HepG2 (cell line): ENCODE data around the gene BRD3. TPM values are rescaled to one million over a fixed set of nuclear protein-coding genes. Genes with fewer than 3 reads are reported as not detected.
A peak's percentile ranks its signal among the peaks of the same experiment; 100 is the strongest.

Experiments
- ARNTL ChIP-seq: sonication (generic); formaldehyde crosslinking; IDR thresholded peaks from 2 replicates; pipeline ENCODE4 v1.4.0; 2020; ENCODE audit warnings: mild to moderate bottlenecking, missing genetic modification reagents
- CTCF ChIP-seq: sonication (generic); formaldehyde crosslinking; IDR thresholded peaks from 2 replicates; pipeline ENCODE4 v1.5.0; 2020; ENCODE audit warnings: mild to moderate bottlenecking, missing genetic modification reagents, moderate library complexity
- EEA1 ChIP-seq: sonication (generic); formaldehyde crosslinking; IDR thresholded peaks from 2 replicates; pipeline ENCODE4 v1.5.1; 2020; ENCODE audit warnings: mild to moderate bottlenecking, missing genetic modification reagents, borderline replicate concordance
- EP300 ChIP-seq, 3 experiments: sonication (generic) in 1 of 3; formaldehyde crosslinking in 1 of 3; IDR thresholded peaks; 2 replicates each; pipeline versions ENCODE4 v1.5.1 to v1.6.1; 2011 to 2020; ENCODE audit warnings: low read depth in 2 of 3, low read length in 2 of 3, borderline replicate concordance in 1 of 3, improper control_type of control experiment in 1 of 3, mild to moderate bottlenecking in 1 of 3, missing genetic modification reagents in 1 of 3, moderate library complexity in 1 of 3
- FOXP1 ChIP-seq, 2 experiments: fragments of 450-650 bp in 1 of 2; IDR thresholded peaks; 2 replicates each; pipeline ENCODE4 v1.6.1; 2017 to 2018; ENCODE audit warnings: antibody characterized with exemption in 1 of 2
- HOMEZ ChIP-seq: IDR thresholded peaks from 2 replicates; pipeline ENCODE4 v1.6.1; 2016; ENCODE audit warnings: low read depth
- IKZF4 ChIP-seq: sonication (generic); formaldehyde crosslinking; IDR thresholded peaks from 2 replicates; pipeline ENCODE4 v1.5.1; 2020; ENCODE audit warnings: borderline replicate concordance, mild to moderate bottlenecking, low read depth, missing genetic modification reagents; ENCODE audit errors: not compliant biosample characterization
- KAT7 ChIP-seq: IDR thresholded peaks from 2 replicates; pipeline ENCODE4 v1.6.1; 2018; ENCODE audit warnings: borderline replicate concordance, missing compliant biosample characterization
- KDM3A ChIP-seq: IDR thresholded peaks from 2 replicates; pipeline ENCODE4 v1.6.1; 2018; ENCODE audit warnings: low read depth, missing compliant biosample characterization
- KLF15 ChIP-seq: sonication (generic); formaldehyde crosslinking; IDR thresholded peaks from 2 replicates; pipeline ENCODE4 v1.8.1; 2023; ENCODE audit warnings: borderline replicate concordance, mild to moderate bottlenecking, inconsistent platforms, missing genetic modification reagents, mixed read lengths
- NBN ChIP-seq: fragments of 450-650 bp; conservative IDR thresholded peaks from 2 replicates; pipeline ENCODE4 v1.6.1; 2017
- NR0B2 ChIP-seq: sonication (generic); formaldehyde crosslinking; IDR thresholded peaks from 2 replicates; pipeline ENCODE4 v1.4.0; 2020; ENCODE audit warnings: mild to moderate bottlenecking, missing genetic modification reagents
- PRDM10 ChIP-seq: sonication (generic); formaldehyde crosslinking; IDR thresholded peaks from 2 replicates; pipeline ENCODE4 v1.4.0; 2020; ENCODE audit warnings: low read depth, missing genetic modification reagents
- SNAI1 ChIP-seq: sonication (generic); formaldehyde crosslinking; IDR thresholded peaks from 2 replicates; pipeline ENCODE4 v1.5.0; 2020; ENCODE audit warnings: mild to moderate bottlenecking, missing genetic modification reagents, borderline replicate concordance
- ZNF136 ChIP-seq: sonication (generic); formaldehyde crosslinking; IDR thresholded peaks from 2 replicates; pipeline ENCODE4 v1.8.1; 2022; ENCODE audit warnings: low read depth, mild to moderate bottlenecking, moderate library complexity, missing genetic modification reagents
- ZNF496 ChIP-seq: sonication (generic); formaldehyde crosslinking; IDR thresholded peaks from 2 replicates; pipeline ENCODE4 v1.8.1; 2023; ENCODE audit warnings: mild to moderate bottlenecking, moderate library complexity, missing genetic modification reagents; ENCODE audit not compliant: insufficient replicate concordance
- ZNF503 ChIP-seq: sonication (generic); formaldehyde crosslinking; IDR thresholded peaks from 2 replicates; pipeline ENCODE4 v1.4.0; 2020; ENCODE audit warnings: missing genetic modification reagents
- polyA plus RNA-seq, 8 experiments: library from polyadenylated mRNA; depleted of rRNA in 3 of 8; stranded (reverse) in 7 of 8; unstranded in 1 of 8; fragments of >200 nt; fragmentation: Illumina TruSeq in 4 of 8; extraction: Trizol in 4 of 8; gene quantifications; 2 replicates each; pipeline versions ENCODE4 v1.2.1 to v1.2.3, GENCODE V29; 2011 to 2016; ENCODE audit warnings: low read depth in 4 of 8, missing spikeins in 1 of 8, mixed read lengths in 1 of 8; ENCODE audit not compliant: insufficient read depth in 1 of 8
- total RNA-seq, 5 experiments: library from RNA; depleted of rRNA; stranded (reverse); fragments of >200 nt; fragmentation: Illumina TruSeq; extraction: Trizol; gene quantifications; 2 replicates each; pipeline ENCODE4 v1.2.3, GENCODE V29; 2016; ENCODE audit warnings: low read depth in 1 of 5

Gene BRD3
- total and polyA plus RNA-seq, 2 of the 13 experiments (the other 11 are each of a cell fraction or from before 2014, with no cell fraction given), result 5.9 to 12.9 TPM

GRCh38 chr9:134025606-134026541 lies 42.0 kb downstream of the BRD3 start (continued):
- TF ChIP-seq PRDM10 (CRISPR knock-in tag), result no peak
- TF ChIP-seq IKZF4 (CRISPR knock-in tag), result peak; percentile 4
- no peak for TF ChIP-seq KLF15 (CRISPR knock-in tag)
- no peak for TF ChIP-seq HOMEZ (CRISPR knock-in tag)
- TF ChIP-seq KDM3A (CRISPR knock-in tag), result no peak
- TF ChIP-seq ZNF503 (CRISPR knock-in tag), result 0 out of 2 replicates have a peak, but pooled peaks have one; percentile 24
- TF ChIP-seq ZNF136, result no peak
- no peak for TF ChIP-seq EEA1
- TF ChIP-seq NR0B2 (CRISPR knock-in tag), result no peak
- no peak for TF ChIP-seq SNAI1 (CRISPR knock-in tag)
- TF ChIP-seq ZNF496 (CRISPR knock-in tag), result no peak
- no peak for TF ChIP-seq ARNTL (CRISPR knock-in tag)
- TF ChIP-seq EP300 (IDR thresholded peaks at IDR 0.05; ENCODE audit: low read depth in 2 of 2, low read length in 2 of 2), result no peak
- TF ChIP-seq EP300 (CRISPR knock-in tag; IDR thresholded peaks at IDR 0.05; ENCODE audit: borderline replicate concordance), result no peak
- no peak for TF ChIP-seq NBN
- TF ChIP-seq KAT7 (CRISPR knock-in tag), result 0 out of 2 replicates have a peak, but pooled peaks have one; percentile 33
- no peak for TF ChIP-seq FOXP1 (IDR thresholded peaks at IDR 0.05)
- no peak for TF ChIP-seq FOXP1 (CRISPR knock-in tag; IDR thresholded peaks at IDR 0.05)
- peak; percentile 35 for TF ChIP-seq CTCF (CRISPR knock-in tag)
